Duodenal mucosa (tissue), 2 donors: Measurements from ENCODE around the gene CDC34.
A peak's percentile ranks its signal among the peaks of the same experiment; 100 is the strongest.

Source experiments
- H3K27ac ChIP-seq: one replicate; pipeline ENCODE4 v1.7.0; 2013; ENCODE audit warnings: low read depth, low read length
- H3K27me3 ChIP-seq, 2 donors: one replicate each; pipeline ENCODE4 v1.7.0; 2013; ENCODE audit warnings: low read length in 2 of 2, control low read depth in 1 of 2; ENCODE audit not compliant: insufficient read depth in 2 of 2, control insufficient read depth in 1 of 2
- H3K36me3 ChIP-seq, 2 donors: one replicate each; pipeline ENCODE4 v1.7.0; 2013; ENCODE audit warnings: low read length in 2 of 2, control low read depth in 1 of 2; ENCODE audit not compliant: insufficient read depth in 2 of 2, control insufficient read depth in 1 of 2
- H3K4me1 ChIP-seq, 2 donors: one replicate each; pipeline ENCODE4 v1.7.0; 2013; ENCODE audit warnings: low read length in 2 of 2, control low read depth in 1 of 2; ENCODE audit not compliant: insufficient read depth in 2 of 2, control insufficient read depth in 1 of 2
- H3K4me3 ChIP-seq, 2 donors: one replicate each; pipeline ENCODE4 v1.7.0; 2013; ENCODE audit warnings: low read length in 2 of 2, low read depth in 1 of 2
- H3K9ac ChIP-seq, 2 donors: one replicate each; pipeline ENCODE4 v1.7.0; 2013; ENCODE audit warnings: low read length in 2 of 2, low read depth in 1 of 2
- H3K9me3 ChIP-seq, 2 donors: one replicate each; pipeline ENCODE4 v1.7.0; 2013; ENCODE audit warnings: low read length in 2 of 2, control low read depth in 1 of 2; ENCODE audit not compliant: control insufficient read depth in 1 of 2

CDC34 gene

DNA sequence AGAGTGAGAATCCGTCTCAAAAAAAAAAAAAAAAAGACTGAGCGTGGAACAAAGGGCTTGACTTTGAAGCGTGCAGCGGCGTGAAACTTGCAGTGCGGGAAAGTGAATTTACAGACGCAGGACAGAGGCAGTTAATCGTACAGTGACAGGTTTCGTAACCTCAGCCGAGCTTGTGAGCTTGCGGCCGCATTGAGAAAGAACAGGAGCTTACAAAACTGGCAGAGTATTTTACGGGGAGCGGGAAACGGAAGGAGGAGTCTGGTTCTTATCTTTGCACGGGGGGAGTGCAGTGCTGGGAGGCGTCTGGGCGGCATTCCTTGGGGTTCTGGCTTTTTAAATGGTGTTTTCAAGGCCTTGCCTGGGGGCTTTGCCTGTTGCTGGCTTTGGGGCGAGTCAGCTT, 34.8 kb downstream of the CDC34 start:
- no peaks in the 10 kb centered on the region for H3K36me3 ChIP-seq
- no peak overlapping the region for H3K27ac ChIP-seq
- H3K4me3 ChIP-seq, result no peak overlapping the region
- no peaks in the 10 kb centered on the region for H3K9me3 ChIP-seq
- H3K4me1 ChIP-seq, result peaks cover 0 to 6% of the 10 kb centered on the region in 2 donors
- H3K9ac ChIP-seq, result no peak overlapping the region
- H3K27me3 ChIP-seq, result no peaks in the 10 kb centered on the region

DNA sequence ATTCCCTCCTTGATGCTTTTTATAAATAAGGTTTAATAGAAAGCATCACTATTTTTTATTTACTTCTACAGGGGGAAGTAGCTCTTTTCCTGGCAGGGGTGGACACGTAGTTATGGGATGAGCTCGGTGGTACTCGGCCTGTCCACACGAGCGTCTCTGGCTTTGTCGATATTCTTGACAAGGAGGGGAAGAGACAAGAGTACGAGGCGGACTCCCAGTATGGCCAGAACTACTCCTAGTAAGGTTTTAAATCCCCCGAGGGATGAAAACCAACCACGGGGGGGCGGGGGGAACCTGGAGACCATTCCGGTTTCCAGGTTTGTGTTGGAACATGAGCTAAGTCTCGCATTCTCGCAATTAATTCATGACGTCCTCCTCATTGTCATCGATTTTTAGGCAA, 35.3 kb downstream of the CDC34 start:
- Histone ChIP-seq H3K4me1 (peaks cover 0 to 9% of the 10 kb centered on the region in 2 donors), H3K9me3 (no peaks in the 10 kb centered on the region), H3K36me3 (no peaks in the 10 kb centered on the region), H3K27me3 (no peaks in the 10 kb centered on the region), H3K4me3 (no peak overlapping the region), H3K9ac (no peak overlapping the region), H3K27ac (no peak overlapping the region)

DNA sequence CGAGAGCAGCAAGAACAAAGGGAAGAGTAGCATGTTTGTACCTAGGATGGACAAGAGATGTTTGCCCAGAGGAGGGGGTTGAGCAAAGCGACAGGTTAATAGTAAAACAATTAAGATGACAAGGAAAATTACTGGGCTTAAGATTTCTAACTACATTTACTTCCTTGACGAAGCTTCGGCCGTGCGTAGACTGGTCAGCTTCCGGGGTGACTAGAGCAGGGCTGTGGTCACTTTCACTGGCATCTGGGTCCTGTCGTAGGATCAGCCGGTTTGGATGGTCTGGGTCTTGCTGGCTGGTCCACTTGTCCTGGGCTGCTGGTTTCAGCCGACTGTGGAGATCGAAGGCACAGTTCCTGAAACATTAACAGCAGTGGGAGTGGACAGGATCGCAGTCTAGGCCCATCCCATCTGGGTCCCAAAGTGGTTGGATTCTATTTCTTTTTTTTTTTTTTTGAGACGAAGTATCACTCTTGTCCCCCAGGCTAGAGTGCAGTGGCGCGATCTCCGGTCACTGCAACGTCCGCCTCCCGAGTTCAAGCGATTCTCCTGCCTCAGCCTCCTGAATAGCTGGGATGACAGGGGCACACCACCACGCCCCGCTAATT, 35.8 kb downstream of the CDC34 start:
- Histone ChIP-seq H3K9ac (no peak overlapping the region), H3K27me3 (no peaks in the 10 kb centered on the region), H3K4me1 (peaks cover 0 to 9% of the 10 kb centered on the region in 2 donors), H3K36me3 (no peaks in the 10 kb centered on the region), H3K4me3 (no peak overlapping the region), H3K9me3 (no peaks in the 10 kb centered on the region), H3K27ac (no peak overlapping the region)

DNA sequence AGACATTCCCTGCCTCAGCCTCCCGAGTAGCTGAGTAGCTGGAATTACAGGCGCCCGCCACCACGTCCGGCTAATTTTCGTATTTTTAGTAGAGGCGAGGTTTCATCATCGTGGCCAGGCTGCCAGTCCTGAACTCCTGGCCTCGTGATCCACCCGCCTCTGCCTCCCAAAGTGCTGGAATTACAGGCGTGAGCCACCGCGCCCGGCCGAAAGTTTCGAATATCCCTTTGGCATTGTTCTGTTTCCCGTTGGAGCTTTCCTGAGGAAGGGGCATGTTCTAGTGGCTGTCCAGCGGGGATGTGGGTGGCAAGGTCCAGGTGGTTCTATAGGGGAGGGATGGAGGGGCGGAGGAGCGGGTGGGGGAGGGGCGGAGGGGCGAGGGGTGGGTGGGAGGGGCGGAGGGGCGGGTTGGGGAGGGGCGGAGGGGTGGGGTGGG, 38.7 kb downstream of the CDC34 start:
- Histone ChIP-seq H3K9me3 (no peaks in the 10 kb centered on the region), H3K27me3 (no peaks in the 10 kb centered on the region), H3K4me3 (no peak overlapping the region), H3K9ac (no peak overlapping the region), H3K36me3 (no peaks in the 10 kb centered on the region), H3K4me1 (peaks cover 8 to 26% of the 10 kb centered on the region in 2 donors), H3K27ac (no peak overlapping the region)

DNA sequence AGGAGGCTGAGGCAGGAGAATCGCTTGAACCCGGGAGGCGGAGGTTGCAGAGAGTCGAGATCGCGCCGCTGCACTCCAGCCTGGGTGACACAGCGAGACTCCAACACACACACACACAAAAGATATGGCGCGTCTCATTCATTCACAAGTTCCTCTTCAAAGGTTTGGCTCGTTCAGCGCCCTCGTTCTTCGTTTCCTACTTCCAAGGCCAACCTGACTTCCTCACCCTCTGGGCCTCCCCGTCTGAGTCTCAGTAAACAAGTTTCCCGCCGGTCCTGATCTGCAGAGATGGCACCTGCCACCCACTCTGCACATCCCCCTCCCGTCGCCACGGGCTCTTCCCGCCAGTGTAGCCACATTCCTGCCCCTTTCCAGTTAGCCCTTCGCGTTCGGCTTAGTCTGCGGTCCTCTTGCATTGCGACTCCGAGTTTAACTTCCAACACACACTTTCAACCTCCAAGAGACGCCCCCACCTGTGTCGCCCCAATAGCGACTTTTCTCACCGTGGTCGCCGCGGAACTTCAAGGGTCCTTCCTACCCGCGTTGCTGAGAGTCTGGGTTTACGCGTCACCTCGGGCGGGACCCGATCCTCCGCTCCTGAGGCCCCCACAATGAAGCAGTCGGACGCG, 39.5 kb downstream of the CDC34 start:
- peak overlapping the region; percentile 33 for H3K27ac ChIP-seq
- no peaks in the 10 kb centered on the region for H3K36me3 ChIP-seq
- no peaks in the 10 kb centered on the region for H3K9me3 ChIP-seq
- H3K27me3 ChIP-seq, result no peaks in the 10 kb centered on the region
- H3K9ac ChIP-seq, result peak overlapping the region; percentile 40 to 76
- H3K4me3 ChIP-seq, result peak overlapping the region; percentile 66 to 79
- H3K4me1 ChIP-seq, result peaks cover 12 to 32% of the 10 kb centered on the region in 2 donors

DNA sequence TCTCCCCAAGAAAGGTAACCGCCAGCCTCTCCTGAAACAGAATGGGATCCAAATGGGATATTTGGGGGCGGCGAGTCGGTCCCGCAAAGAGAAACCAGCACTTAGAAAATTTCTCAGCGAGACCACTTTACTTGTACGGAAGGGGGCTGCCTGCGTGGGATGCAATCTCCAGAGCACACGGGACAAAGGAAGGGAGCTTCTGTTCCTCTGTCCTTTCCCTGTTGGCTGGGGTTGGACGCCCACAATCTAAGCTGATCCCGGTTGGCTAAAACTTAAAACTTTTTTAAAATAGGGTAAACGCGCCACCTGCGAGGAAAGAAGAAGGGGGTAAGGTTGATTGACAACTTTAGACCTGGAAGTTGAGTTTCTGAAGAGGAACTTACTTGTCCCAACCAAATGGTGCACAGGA, 40.0 kb downstream of the CDC34 start:
- peak overlapping the region; percentile 66 to 79 for H3K4me3 ChIP-seq
- H3K4me1 ChIP-seq, result peaks cover 14 to 35% of the 10 kb centered on the region in 2 donors
- no peaks in the 10 kb centered on the region for H3K9me3 ChIP-seq
- H3K36me3 ChIP-seq, result peaks cover 0 to under 1% of the 10 kb centered on the region in 2 donors
- H3K9ac ChIP-seq, result peak overlapping the region; percentile 40 to 76
- no peaks in the 10 kb centered on the region for H3K27me3 ChIP-seq
- peak overlapping the region; percentile 33 for H3K27ac ChIP-seq

DNA sequence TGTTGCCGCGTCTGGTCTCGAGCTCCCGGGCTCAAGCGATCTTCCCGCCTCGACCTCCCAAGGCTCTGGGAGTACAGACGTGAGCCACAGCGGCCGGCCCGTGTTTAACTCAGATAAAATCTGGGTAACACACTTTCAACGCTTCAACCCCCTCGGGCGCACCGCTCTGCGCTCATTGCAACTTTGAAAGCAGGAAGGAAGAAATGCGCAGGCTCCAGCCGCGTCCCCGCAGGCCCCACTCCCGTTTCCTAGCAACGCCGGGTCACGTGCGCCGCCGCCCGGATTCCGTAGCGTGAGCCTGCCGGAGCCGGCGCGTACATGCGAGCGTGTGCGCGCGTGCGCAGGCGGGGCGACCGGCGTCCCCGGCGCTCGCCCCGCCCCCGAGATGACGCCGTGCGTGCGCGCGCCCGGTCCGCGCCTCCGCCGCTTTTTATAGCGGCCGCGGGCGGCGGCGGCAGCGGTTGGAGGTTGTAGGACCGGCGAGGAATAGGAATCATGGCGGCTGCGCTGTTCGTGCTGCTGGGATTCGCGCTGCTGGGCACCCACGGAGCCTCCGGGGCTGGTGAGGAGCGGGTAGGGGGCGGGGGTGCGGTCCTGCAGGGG, 40.7 kb downstream of the CDC34 start, which contains the start of gene BSG:
BSG (plus strand) TSS at position 457 of the 603 bp plus-strand sequence; CDS start at position 496, 39 bp downstream.
- Histone ChIP-seq H3K27me3 (no peaks in the 10 kb centered on the region), H3K9me3 (no peaks in the 10 kb centered on the region), H3K9ac (peak within 1 kb of the TSS; percentile 88 to 92), H3K36me3 (peaks cover 0 to 5% of the 10 kb centered on the region in 2 donors), H3K4me1 (peaks cover 14 to 35% of the 10 kb centered on the region in 2 donors), H3K4me3 (peak within 1 kb of the TSS; percentile 90 to 96), H3K27ac (peak within 1 kb of the TSS; percentile 73)

DNA sequence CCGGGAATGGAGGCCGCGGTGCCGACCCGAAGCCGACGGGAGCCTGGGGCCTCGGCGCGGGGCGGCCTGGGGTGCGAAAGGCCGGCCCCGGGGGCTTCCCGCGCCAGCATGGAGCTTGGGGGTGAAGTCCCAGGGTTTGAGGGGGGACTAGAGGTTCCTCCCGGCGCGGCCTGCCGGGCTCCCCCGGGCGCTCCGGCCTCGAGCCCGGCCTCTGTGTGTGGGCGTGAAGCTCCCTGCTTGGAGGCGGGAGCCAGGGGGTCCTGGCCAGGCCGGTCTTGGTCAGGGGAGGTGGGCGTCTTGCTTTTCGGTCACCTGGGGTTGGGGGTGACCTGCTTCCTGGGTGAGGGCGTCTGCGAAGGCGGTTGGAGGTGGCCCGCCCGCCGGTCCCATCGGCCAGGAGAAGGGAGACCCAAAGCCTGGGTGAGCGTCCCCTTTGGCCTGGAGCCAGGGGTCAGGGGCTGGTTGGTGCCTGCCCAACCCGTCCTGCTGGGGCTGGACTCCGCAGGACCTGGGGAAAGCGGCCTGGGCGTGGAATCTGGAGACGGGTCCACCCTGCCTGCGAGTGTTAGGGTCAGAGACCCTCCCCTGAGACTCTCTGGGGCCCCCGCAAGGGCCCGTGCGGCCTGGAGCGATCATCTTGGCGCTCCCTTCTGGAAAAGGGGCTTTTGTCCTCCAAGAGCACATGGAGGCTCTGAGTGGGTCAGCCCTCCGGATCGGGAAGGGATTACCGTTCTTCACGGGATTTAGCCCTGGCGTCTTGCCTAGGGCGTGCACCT, 41.4 kb downstream of the CDC34 start:
- H3K9me3 ChIP-seq, result no peaks in the 10 kb centered on the region
- no peaks in the 10 kb centered on the region for H3K27me3 ChIP-seq
- peak overlapping the region; percentile 90 to 96 for H3K4me3 ChIP-seq
- H3K27ac ChIP-seq, result peak overlapping the region; percentile 70
- H3K4me1 ChIP-seq, result peaks cover 14 to 35% of the 10 kb centered on the region in 2 donors
- H3K36me3 ChIP-seq, result peaks cover 0 to 5% of the 10 kb centered on the region in 2 donors
- peak overlapping the region; percentile 88 to 92 for H3K9ac ChIP-seq

DNA sequence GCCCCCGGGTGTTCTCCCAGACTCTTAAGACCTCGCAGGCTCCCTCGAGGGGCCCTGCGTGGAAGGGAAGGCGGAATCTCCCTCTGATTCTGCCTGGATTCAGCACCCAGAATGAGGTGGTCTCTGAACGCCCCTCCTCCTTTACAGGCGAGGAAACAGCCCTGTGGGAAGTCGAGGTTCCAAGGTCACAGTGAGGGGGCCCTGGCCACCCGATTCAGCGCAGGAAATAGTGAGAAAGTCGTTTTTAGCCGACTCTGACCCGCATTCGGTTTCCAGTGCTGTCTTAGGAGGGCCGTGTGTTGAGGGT, 41.9 kb downstream of the CDC34 start:
- Histone ChIP-seq H3K27ac (peak overlapping the region; percentile 70), H3K9me3 (no peaks in the 10 kb centered on the region), H3K36me3 (peaks cover 0 to 5% of the 10 kb centered on the region in 2 donors), H3K9ac (peak overlapping the region; percentile 88 to 92), H3K27me3 (no peaks in the 10 kb centered on the region), H3K4me3 (peak overlapping the region; percentile 90 to 96), H3K4me1 (peaks cover 14 to 35% of the 10 kb centered on the region in 2 donors)
